DMS114 treated with DMSO at 0.1 percent for 48 hours (cell line): ENCODE results near the gene KYAT1.
"Not testable (repeated sequence)": the region's sequence is repeated elsewhere in the genome, so short reads cannot be mapped to it uniquely, and the experiment has no call there.

Experiments used
- DNase-seq: peaks from one replicate; lab custom pipeline; 2025; ENCODE audit not compliant: unreplicated experiment; lab: John Stamatoyannopoulos, UW

The KYAT1 gene

GRCh38 chr9:128820665-128821583 lies 60.8 kb downstream of the KYAT1 start:
- DNase-seq, result no peak

DNA sequence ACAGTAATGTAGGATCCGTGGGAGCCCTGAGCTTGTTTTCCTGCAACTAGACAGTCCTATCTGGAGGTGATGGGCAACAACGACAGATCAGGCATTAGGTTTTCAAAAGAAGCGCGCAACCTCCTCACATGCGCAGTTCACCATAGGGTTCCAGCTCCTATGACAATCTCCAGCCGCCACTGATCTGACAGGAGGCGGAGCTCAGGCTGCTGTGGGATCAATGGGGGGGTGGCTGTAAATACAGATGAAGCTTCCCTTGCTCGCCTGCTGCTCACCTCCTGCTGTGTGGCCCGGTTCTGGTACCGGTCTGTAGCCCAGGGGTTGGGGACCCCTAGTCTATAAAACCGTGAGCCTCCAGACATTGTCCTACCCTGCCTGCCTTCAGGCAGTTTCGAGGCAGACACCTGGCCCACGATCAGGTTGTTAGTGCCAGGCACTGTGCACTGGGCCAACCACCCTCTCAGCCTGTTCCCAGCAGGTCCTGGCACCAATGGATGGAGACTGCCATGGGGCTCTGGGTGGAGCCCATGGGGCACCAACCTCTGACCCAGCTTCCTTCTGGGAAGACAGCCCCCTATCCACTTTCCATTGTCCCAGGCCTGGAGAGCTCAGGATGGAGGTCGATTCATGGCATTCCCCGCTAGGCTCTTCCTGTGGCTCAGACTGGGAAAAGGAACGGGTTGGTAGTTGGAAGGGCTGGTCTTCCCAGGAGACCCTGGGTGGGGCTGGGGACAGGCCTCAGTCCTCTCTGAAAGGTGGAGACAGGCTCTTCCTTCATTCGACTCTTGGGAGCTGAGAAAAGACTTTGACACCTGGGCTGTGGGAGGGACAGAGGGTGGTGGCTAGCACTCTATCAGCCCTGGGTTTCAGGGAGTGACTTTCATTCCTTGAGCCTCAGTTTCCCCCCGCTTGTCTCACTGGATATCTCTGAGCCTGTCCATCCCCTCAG lies 61.8 kb downstream of the KYAT1 start:
- peak; percentile 47 for DNase-seq

DNA sequence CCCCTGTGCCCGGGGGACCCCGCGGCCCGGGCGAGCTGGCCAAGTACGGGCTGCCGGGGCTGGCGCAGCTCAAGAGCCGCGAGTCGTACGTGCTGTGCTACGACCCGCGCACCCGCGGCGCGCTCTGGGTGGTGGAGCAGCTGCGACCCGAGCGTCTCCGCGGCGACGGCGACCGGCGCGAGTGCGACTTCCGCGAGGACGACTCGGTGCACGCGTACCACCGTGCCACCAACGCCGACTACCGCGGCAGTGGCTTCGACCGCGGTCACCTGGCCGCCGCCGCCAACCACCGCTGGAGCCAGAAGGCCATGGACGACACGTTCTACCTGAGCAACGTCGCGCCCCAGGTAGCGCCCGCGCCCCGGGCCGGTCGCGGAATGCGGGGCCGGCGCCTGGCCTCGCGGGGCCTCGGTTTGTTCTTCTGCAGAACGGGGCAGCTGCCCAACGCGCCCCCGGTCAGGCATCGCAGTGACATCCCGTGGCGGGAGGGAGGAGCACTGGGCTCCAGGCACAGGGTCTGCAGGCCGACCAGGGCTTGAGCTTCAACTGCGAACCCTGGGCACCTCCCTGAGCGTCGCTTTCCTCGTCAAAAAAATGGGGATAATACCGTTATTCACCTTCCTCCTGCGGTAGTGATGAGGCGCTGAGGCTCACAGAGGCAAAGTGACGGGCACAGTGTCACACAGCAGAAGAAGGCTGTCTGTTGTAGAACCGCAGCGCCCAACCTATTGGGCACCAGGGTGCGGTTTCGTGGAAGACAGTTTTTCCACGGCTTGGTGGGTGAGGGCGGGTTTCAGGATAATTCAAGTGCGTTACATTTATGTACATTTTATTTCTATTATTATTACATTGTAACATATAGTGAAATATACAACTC lies 62.7 kb downstream of the KYAT1 start:
- no peak for DNase-seq

DNA sequence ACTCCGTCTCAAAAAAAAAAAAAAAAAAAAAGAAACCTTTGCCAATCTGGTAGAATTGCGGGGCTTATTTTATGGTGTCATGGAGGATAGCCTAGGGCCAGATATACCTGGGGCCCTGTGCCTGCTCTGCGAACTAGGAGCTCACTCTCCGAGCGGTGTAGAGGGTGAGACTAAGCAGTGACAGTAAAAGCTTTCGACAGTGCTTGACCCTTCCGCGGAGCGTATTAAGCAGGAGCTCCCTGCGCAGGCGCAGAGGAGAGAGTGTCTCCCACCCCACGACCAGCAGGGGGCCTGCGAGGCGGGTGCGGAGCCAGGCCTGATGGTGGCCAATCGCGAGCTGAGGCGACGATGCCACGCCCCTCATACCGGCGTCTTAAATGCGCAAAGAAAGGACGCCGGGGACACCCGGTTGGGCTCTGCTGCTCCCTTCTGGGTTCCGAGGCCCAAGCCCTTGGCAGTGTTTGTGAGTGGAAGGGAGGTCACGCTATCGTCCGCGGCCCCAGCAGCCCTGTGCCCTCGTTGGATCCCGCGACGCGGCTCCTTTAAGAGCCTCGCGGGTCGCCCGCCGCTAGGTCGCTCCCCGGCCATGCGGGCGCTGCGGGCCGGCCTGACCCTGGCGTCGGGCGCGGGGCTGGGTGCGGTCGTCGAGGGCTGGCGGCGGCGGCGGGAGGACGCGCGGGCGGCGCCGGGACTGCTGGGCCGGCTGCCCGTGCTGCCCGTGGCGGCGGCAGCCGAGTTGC lies 63.5 kb downstream of the KYAT1 start, which contains the start of gene ENDOG:
Gene ENDOG, plus strand, starts transcription at position 402 of the 740 bp plus-strand sequence. Its CDS starts 185 bp downstream, at position 587.
- DNase-seq, result peak; percentile 87

DNA sequence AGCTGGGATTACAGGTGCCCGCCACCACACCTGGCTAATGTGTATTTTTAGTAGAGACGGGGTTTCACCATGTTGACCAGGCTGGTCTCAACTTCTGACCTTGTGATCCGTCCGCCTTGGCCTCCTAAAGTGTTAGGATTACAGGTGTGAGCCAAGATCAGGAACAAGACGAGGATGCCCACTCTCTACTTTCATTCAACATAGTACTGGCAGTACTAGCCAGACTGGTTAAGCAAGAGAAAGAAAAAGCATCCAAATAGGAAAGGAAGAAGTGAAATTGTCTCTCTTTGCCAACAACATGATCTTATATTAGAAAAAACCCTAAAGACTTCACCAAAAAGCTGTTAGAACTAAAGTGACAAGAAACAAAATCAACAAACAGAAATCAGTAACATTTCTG lies 70.9 kb downstream of the KYAT1 start:
- DNase-seq, result no peak

- no peak for DNase-seq
These were observed 71.9 kb downstream of the KYAT1 start for GRCh38 chr9:128809831-128810230.

GRCh38 chr9:128809036-128809599 lies 72.6 kb downstream of the KYAT1 start:
- DNase-seq, result no peak

DNA sequence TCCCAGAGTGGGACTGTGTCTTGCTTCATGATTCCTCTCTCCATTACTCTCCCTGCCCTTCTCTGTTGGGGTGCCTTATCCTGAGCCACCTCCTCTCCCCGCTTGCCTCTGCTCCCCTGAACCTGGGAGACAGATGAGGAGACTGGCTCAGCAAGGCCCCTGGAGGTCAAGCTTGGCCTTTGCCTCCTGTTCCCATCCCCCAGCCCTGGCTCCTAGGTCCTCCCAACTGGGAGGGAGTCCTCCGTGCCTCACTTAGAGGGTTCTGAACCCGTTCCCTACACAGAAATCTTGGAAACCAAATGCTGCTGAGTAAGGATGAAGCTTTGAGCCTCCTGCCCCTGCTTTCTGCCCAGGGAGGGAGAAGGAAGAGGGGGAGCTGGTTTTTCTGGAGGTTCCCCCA lies 73.2 kb downstream of the KYAT1 start:
- DNase-seq, result no peak

DNA sequence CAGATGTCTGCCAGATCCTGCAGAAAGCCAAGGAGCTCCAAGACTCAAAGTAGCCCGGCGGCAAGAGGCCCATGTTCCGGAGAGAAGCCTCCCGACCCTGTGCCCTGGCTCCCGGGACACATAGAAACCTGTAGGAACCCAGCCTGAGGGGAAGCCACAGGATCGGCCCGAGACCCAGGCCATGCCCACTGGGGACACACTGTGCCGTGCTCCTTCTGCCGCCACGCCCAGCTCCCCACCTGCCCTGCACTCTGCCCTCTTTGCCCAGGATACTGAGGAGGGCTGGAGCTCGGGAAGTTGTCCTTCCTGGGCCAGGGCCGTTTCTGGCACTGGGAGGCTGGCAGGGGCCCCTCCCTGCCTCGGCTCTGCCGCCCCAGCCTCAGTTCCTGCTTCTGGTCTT lies 73.9 kb downstream of the KYAT1 start:
- DNase-seq, result no peak

DNA sequence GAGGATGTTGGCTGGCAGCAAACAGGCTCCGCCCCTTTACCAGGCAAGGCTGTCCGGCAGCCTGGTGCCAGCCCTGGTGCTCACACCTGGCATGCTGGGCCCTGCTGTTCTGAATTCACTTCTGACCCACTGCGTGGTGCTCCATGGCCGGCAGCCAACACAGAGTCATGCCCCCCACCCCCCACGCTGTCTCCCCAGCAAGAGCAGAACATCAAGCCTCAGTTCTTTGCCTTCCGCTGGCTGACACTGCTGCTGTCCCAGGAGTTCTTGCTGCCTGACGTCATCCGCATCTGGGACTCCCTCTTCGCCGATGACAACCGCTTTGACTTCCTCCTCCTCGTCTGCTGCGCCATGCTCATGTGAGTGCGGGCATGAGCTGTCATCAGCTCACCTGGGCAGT lies 76.1 kb downstream of the KYAT1 start:
- no peak for DNase-seq

DNA sequence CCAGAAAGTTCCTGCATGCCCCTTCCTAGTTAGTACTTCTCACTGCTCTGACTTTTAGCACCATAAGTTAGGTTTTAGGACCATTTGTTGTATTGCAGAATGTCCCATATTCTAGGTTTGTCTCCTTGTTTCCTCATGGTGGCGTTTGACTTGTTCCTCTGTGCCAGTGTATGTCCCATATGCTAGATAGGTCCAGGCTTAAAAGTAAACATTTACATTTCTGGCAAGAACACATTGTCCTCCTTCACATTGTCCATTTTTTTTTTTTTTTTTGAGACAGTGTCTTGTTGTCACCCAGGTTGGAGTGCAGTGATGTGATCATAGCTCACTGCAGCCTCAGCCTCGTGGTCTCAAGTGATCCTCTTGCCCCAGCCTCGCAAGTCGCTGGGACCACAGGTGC lies 79.3 kb downstream of the KYAT1 start:
- DNase-seq, result no peak

- DNase-seq, result no peak
These were observed 81.7 kb downstream of the KYAT1 start for GRCh38 chr9:128800061-128800460.

GRCh38 chr9:128798896-128799295 lies 82.9 kb downstream of the KYAT1 start:
- DNase-seq, result no peak

DNA sequence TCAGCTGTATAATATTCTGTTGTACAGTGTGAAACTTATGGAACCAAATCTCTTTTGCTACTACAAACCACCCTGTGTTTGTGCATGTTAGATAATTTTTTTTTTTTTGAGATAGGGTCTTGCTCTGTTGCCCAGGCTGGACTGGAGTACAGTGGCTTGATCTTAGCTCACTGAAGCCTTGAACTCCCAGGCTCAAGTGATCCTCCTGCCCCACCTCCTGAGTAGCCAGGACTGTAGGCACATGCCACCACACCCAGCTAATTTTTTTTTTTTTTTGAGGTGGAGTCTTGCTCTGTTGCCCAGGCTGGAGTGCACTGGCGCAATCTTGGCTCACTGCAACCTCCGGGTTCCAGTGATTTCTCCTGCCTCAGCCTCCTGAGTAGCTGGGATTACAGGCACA lies 86.8 kb downstream of the KYAT1 start:
- DNase-seq, result not testable (repeated sequence)

DNA sequence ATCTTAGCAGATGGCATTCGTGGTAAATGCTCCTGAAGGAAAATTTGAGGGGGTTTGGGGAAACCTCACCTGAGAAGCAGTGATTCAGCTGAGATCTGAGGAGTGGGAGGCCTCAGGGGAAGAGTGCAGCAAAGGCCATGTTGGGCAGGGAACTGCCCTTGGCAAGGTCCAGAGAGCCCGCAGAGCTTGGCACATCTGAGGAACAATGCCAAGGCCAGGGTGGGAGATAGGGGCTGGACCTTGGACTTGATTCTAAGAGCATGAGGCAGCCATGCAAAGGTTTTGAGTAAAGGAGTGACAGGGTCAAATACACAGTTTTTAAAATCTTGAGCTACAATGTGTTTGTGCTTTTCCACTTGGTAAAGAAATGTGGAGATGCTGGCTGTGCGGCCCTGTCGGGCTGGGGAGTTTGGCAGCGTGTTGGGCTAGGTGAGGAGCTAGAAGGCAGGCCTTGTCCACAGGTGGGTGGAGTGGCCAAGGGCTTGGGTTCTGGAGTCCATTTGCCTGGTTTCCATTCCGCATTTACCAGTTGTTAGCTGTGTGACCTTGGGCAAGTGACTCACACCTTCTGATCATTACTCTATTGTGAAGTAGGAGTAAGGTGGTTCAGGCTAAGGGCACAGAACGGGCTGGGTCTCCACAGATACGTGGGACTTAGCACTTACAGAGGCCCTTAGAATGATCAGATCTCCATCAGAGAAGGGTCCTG lies 88.6 kb downstream of the KYAT1 start:
- DNase-seq, result no peak

DNA sequence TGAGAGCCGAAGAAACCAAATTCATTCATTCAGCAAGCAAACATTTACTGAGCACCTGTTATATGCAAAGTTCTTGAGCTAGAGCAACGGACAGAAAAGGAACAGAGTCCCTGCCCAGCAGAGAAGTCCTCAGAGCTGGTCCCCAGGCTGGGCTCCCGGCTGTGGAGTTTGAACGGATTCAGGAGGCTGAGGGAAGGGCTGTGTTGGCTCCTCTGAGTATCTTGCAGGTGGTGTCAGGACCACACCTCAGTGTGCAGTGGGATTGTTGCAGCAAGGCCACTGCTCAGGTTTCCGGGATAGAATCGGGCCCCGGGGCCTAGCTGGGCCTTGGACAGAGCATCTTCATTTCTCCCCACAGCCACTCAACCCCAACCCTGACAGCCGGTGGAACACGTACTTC lies 89.6 kb downstream of the KYAT1 start:
- no peak for DNase-seq

- DNase-seq, result no peak
These were observed 91.2 kb downstream of the KYAT1 start for GRCh38 chr9:128790536-128790935.

DNA sequence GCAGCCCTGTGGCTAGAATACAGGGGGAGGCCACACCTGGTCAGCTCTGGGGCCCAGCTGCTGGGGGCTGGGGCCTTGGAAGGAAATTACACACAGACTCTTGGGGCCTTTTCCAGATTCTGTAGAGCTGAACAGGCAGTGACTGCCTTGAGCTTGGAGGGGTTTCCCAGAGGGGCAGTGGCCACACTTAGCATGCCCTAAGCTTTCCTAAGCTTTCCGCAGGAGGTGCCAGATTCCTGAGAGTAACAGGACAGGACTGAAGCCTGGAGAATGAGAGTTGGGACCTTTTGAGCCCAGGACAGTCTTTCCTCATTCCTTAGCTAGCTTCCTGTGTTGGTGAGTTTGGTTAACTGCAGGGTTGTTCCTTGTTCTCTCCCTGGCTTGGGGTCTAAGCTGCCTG lies 93.3 kb downstream of the KYAT1 start:
- no peak for DNase-seq

DNA sequence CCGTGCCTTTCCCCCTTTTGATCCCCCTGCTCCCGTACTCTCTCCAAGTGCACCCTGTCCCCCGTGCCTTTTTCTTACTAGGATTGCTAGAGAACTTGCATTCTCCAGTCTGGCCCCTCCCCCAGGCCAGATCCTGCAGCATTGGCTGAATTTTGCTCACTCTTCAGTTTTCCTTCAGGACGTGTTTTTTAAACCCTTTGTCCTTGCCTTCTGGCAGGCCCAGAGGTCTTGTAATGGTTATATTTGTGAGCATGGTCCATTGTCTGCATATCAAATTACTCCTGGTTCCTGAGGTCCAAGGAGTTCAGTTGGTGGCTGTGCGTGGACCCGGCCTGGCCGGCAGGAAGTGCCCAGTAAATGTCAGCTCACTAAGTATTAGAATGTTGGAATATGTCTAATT lies 94.1 kb downstream of the KYAT1 start:
- no peak for DNase-seq
